ENCODE data around the gene PRDM12. TPM values are rescaled to one million over a fixed set of nuclear protein-coding genes. Genes with fewer than 3 reads are reported as not detected.
"Not testable (repeated sequence)": the region's sequence is repeated elsewhere in the genome, so short reads cannot be mapped to it uniquely, and the experiment has no call there.

Gene PRDM12
- total RNA-seq, 1 experiment from 2014 or later, result 0.31 TPM

- peaks cover 34% of the 10 kb centered on the region for H3K27me3 ChIP-seq (ENCODE audit: control insufficient read depth, insufficient read depth, low read length)
- H3K36me3 ChIP-seq (replicated peaks; ENCODE audit: control insufficient read depth, insufficient read depth, low read length), result no peaks in the 10 kb centered on the region
- H3K4me3 ChIP-seq (ENCODE audit: insufficient read depth, low read depth, low read length), result peak overlapping the region; percentile 60
- DNase-seq, result peak; percentile 90
These were observed 18.2 kb downstream of the PRDM12 start for GRCh38 chr9:130682421-130683121.

- Histone ChIP-seq H3K36me3 (replicated peaks; ENCODE audit: control insufficient read depth, insufficient read depth, low read length) (no peaks in the 10 kb centered on the region), H3K4me3 (ENCODE audit: insufficient read depth, low read depth, low read length) (no peak overlapping the region), H3K27me3 (ENCODE audit: control insufficient read depth, insufficient read depth, low read length) (peaks cover 20% of the 10 kb centered on the region)
- DNase-seq, result no peak
These were observed 20.7 kb downstream of the PRDM12 start for GRCh38 chr9:130685104-130685503.

GRCh38 chr9:130685945-130686344 is 21.6 kb downstream of the PRDM12 start:
- H3K36me3 ChIP-seq (replicated peaks; ENCODE audit: control insufficient read depth, insufficient read depth, low read length); DNase-seq; H3K4me3 ChIP-seq (ENCODE audit: insufficient read depth, low read depth, low read length): not testable (repeated sequence)
- peaks cover 13% of the 10 kb centered on the region for H3K27me3 ChIP-seq (ENCODE audit: control insufficient read depth, insufficient read depth, low read length)

- Histone ChIP-seq H3K4me3 (ENCODE audit: insufficient read depth, low read depth, low read length) (no peak overlapping the region), H3K36me3 (replicated peaks; ENCODE audit: control insufficient read depth, insufficient read depth, low read length) (no peaks in the 10 kb centered on the region), H3K27me3 (ENCODE audit: control insufficient read depth, insufficient read depth, low read length) (no peaks in the 10 kb centered on the region; the same call in 1 of the 2 replicates)
- DNase-seq, result no peak
These were observed 23.2 kb downstream of the PRDM12 start for GRCh38 chr9:130687615-130688014.

- DNase-seq, result no peak
- H3K4me3 ChIP-seq (ENCODE audit: insufficient read depth, low read depth, low read length), result no peak overlapping the region
- no peaks in the 10 kb centered on the region; the same call in 1 of the 2 replicates for H3K27me3 ChIP-seq (ENCODE audit: control insufficient read depth, insufficient read depth, low read length)
These were observed 23.7 kb downstream of the PRDM12 start for GRCh38 chr9:130688072-130688471.

GRCh38 chr9:130689572-130689936 is 25.2 kb downstream of the PRDM12 start:
- DNase-seq, result peak; percentile 28
- Histone ChIP-seq H3K4me3 (ENCODE audit: insufficient read depth, low read depth, low read length) (no peak overlapping the region), H3K36me3 (replicated peaks; ENCODE audit: control insufficient read depth, insufficient read depth, low read length) (no peaks in the 10 kb centered on the region), H3K27me3 (ENCODE audit: control insufficient read depth, insufficient read depth, low read length) (no peaks in the 10 kb centered on the region)

More at GRCh38 chr9:130688072-130688471, 23.7 kb downstream of the PRDM12 start:
- H3K36me3 ChIP-seq (replicated peaks; ENCODE audit: control insufficient read depth, insufficient read depth, low read length), result no peaks in the 10 kb centered on the region

- DNase-seq, result peak; percentile 86
- Histone ChIP-seq H3K27me3 (ENCODE audit: control insufficient read depth, insufficient read depth, low read length) (no peaks in the 10 kb centered on the region), H3K36me3 (replicated peaks; ENCODE audit: control insufficient read depth, insufficient read depth, low read length) (peaks cover 1% of the 10 kb centered on the region), H3K4me3 (ENCODE audit: insufficient read depth, low read depth, low read length) (0 out of 2 replicates have a peak overlapping the region, but pooled peaks have one; percentile 8)
These were observed 25.7 kb downstream of the PRDM12 start for GRCh38 chr9:130689937-130690700.

GRCh38 chr9:130692321-130692720 is 27.9 kb downstream of the PRDM12 start:
- Histone ChIP-seq H3K36me3 (replicated peaks; ENCODE audit: control insufficient read depth, insufficient read depth, low read length) (peaks cover 18% of the 10 kb centered on the region), H3K4me3 (ENCODE audit: insufficient read depth, low read depth, low read length) (peak overlapping the region; percentile 48), H3K27me3 (ENCODE audit: control insufficient read depth, insufficient read depth, low read length) (no peaks in the 10 kb centered on the region)
- peak; percentile 93 for DNase-seq

- peaks cover 22% of the 10 kb centered on the region for H3K36me3 ChIP-seq (replicated peaks; ENCODE audit: control insufficient read depth, insufficient read depth, low read length)
- no peaks in the 10 kb centered on the region for H3K27me3 ChIP-seq (ENCODE audit: control insufficient read depth, insufficient read depth, low read length)
- peak; percentile 36 for DNase-seq
- peak overlapping the region; percentile 48 for H3K4me3 ChIP-seq (ENCODE audit: insufficient read depth, low read depth, low read length)
These were observed 28.7 kb downstream of the PRDM12 start for GRCh38 chr9:130693101-130693425.

GRCh38 chr9:130693426-130694191 is 29.2 kb downstream of the PRDM12 start, which contains the start of gene EXOSC2:
Gene EXOSC2, plus strand, starts transcription at chr9:130693780. Its CDS starts 12 bp downstream, at chr9:130693792.
- Histone ChIP-seq H3K27me3 (ENCODE audit: control insufficient read depth, insufficient read depth, low read length) (no peaks in the 10 kb centered on the region), H3K36me3 (replicated peaks; ENCODE audit: control insufficient read depth, insufficient read depth, low read length) (peaks cover 25% of the 10 kb centered on the region), H3K4me3 (ENCODE audit: insufficient read depth, low read depth, low read length) (peak within 1 kb of the TSS; percentile 96)
- peak; percentile 93 for DNase-seq

GRCh38 chr9:130694205-130694604 is 29.8 kb downstream of the PRDM12 start:
- peak overlapping the region; percentile 96 for H3K4me3 ChIP-seq (ENCODE audit: insufficient read depth, low read depth, low read length)

GRCh38 chr9:130696139-130696650 is 31.8 kb downstream of the PRDM12 start:
- Histone ChIP-seq H3K36me3 (replicated peaks; ENCODE audit: control insufficient read depth, insufficient read depth, low read length) (peaks cover 33% of the 10 kb centered on the region), H3K4me3 (ENCODE audit: insufficient read depth, low read depth, low read length) (no peak overlapping the region), H3K27me3 (ENCODE audit: control insufficient read depth, insufficient read depth, low read length) (no peaks in the 10 kb centered on the region)
- no peak for DNase-seq

More at GRCh38 chr9:130694205-130694604, 29.8 kb downstream of the PRDM12 start:
- H3K27me3 ChIP-seq (ENCODE audit: control insufficient read depth, insufficient read depth, low read length), result no peaks in the 10 kb centered on the region
- no peak for DNase-seq
- peaks cover 30% of the 10 kb centered on the region for H3K36me3 ChIP-seq (replicated peaks; ENCODE audit: control insufficient read depth, insufficient read depth, low read length)

GRCh38 chr9:130696996-130697395 is 32.6 kb downstream of the PRDM12 start:
- H3K27me3 ChIP-seq (ENCODE audit: control insufficient read depth, insufficient read depth, low read length), result no peaks in the 10 kb centered on the region
- no peak for DNase-seq
- no peak overlapping the region for H3K4me3 ChIP-seq (ENCODE audit: insufficient read depth, low read depth, low read length)
- peaks cover 41% of the 10 kb centered on the region for H3K36me3 ChIP-seq (replicated peaks; ENCODE audit: control insufficient read depth, insufficient read depth, low read length)

GRCh38 chr9:130698514-130698913 is 34.1 kb downstream of the PRDM12 start:
- H3K4me3 ChIP-seq (ENCODE audit: insufficient read depth, low read depth, low read length), result no peak overlapping the region
- no peaks in the 10 kb centered on the region for H3K27me3 ChIP-seq (ENCODE audit: control insufficient read depth, insufficient read depth, low read length)
- no peak for DNase-seq
- H3K36me3 ChIP-seq (replicated peaks; ENCODE audit: control insufficient read depth, insufficient read depth, low read length), result peaks cover 54% of the 10 kb centered on the region

Measured in H7 (cell line).